IPS-18c (cell line): ENCODE measurements around the gene MEP1A.
"Not testable (repeated sequence)": the region's sequence is repeated elsewhere in the genome, so short reads cannot be mapped to it uniquely, and the experiment has no call there.

Experiments used
- H3K4me3 ChIP-seq: 2 replicates; pipeline ENCODE4 v1.7.0; 2013; ENCODE audit warnings: low read depth, mild to moderate bottlenecking, low read length, moderate library complexity; ENCODE audit not compliant: insufficient read depth
- H3K9me3 ChIP-seq: one replicate; pipeline ENCODE4 v1.6.1; 2013; ENCODE audit warnings: mild to moderate bottlenecking, low read length, moderate library complexity; ENCODE audit not compliant: control insufficient read depth, insufficient read depth

The MEP1A gene

GRCh38 chr6:46772016-46772415 is 21.2 kb upstream of the MEP1A start:
- no peaks in the 10 kb centered on the region for H3K9me3 ChIP-seq
- H3K4me3 ChIP-seq: no peak overlapping the region

- no peak overlapping the region for H3K4me3 ChIP-seq
- H3K9me3 ChIP-seq: no peaks in the 10 kb centered on the region
Observed at GRCh38 chr6:46772762-46773161, 20.4 kb upstream of the MEP1A start.

- H3K9me3 ChIP-seq: no peaks in the 10 kb centered on the region
- H3K4me3 ChIP-seq: no peak overlapping the region
Observed at GRCh38 chr6:46773201-46773855, 19.9 kb upstream of the MEP1A start.

GRCh38 chr6:46774736-46775135 is 18.5 kb upstream of the MEP1A start:
- not testable (repeated sequence) for H3K9me3 ChIP-seq, H3K4me3 ChIP-seq

- no peaks in the 10 kb centered on the region for H3K9me3 ChIP-seq
- H3K4me3 ChIP-seq: no peak overlapping the region
Observed at GRCh38 chr6:46776070-46776712, 17.0 kb upstream of the MEP1A start.

GRCh38 chr6:46777476-46778346 is 15.5 kb upstream of the MEP1A start:
- no peaks in the 10 kb centered on the region for H3K9me3 ChIP-seq
- no peak overlapping the region for H3K4me3 ChIP-seq

GRCh38 chr6:46781478-46782378 is 11.5 kb upstream of the MEP1A start:
- no peak overlapping the region for H3K4me3 ChIP-seq

GRCh38 chr6:46784535-46784934 is 8.7 kb upstream of the MEP1A start:
- no peaks in the 10 kb centered on the region for H3K9me3 ChIP-seq
- H3K4me3 ChIP-seq: no peak overlapping the region

More at GRCh38 chr6:46781478-46782378, 11.5 kb upstream of the MEP1A start:
- no peaks in the 10 kb centered on the region for H3K9me3 ChIP-seq

GRCh38 chr6:46787871-46788540 is 5.2 kb upstream of the MEP1A start:
- no peaks in the 10 kb centered on the region for H3K9me3 ChIP-seq
- no peak overlapping the region for H3K4me3 ChIP-seq

- Histone ChIP-seq H3K9me3 (no peaks in the 10 kb centered on the region), H3K4me3 (no peak overlapping the region)
Observed at GRCh38 chr6:46788791-46789190, 4.4 kb upstream of the MEP1A start.

- Histone ChIP-seq H3K9me3 (no peaks in the 10 kb centered on the region), H3K4me3 (no peak overlapping the region)
Observed at GRCh38 chr6:46789434-46790354, 3.5 kb upstream of the MEP1A start.

- H3K4me3 ChIP-seq: no peak overlapping the region
- H3K9me3 ChIP-seq: no peaks in the 10 kb centered on the region
Observed at GRCh38 chr6:46790355-46790874, 2.8 kb upstream of the MEP1A start.

GRCh38 chr6:46792635-46793034 is 554 bp upstream of the MEP1A start:
- Histone ChIP-seq H3K9me3 (no peaks in the 10 kb centered on the region), H3K4me3 (no peak overlapping the region)

- Histone ChIP-seq H3K4me3 (no peak overlapping the region), H3K9me3 (no peaks in the 10 kb centered on the region)
Observed at GRCh38 chr6:46794068-46794467, 879 bp downstream of the MEP1A start.

GRCh38 chr6:46795816-46796215 is 2.6 kb downstream of the MEP1A start:
- Histone ChIP-seq H3K4me3 (no peak overlapping the region), H3K9me3 (no peaks in the 10 kb centered on the region)
